Epithelial cell of prostate (primary cell): ENCODE data around the gene JPT2.

Experiments
- DNase-seq: peaks from one replicate; pipeline ENCODE4 v3.0.0-alpha.2; 2011; ENCODE audit warnings: low read depth, low spot score
- H3K27ac ChIP-seq: fragments of 450-650 bp; 2 replicates; pipeline ENCODE4 v1.5.1; 2017; ENCODE audit warnings: mild to moderate bottlenecking

The JPT2 gene

DNA sequence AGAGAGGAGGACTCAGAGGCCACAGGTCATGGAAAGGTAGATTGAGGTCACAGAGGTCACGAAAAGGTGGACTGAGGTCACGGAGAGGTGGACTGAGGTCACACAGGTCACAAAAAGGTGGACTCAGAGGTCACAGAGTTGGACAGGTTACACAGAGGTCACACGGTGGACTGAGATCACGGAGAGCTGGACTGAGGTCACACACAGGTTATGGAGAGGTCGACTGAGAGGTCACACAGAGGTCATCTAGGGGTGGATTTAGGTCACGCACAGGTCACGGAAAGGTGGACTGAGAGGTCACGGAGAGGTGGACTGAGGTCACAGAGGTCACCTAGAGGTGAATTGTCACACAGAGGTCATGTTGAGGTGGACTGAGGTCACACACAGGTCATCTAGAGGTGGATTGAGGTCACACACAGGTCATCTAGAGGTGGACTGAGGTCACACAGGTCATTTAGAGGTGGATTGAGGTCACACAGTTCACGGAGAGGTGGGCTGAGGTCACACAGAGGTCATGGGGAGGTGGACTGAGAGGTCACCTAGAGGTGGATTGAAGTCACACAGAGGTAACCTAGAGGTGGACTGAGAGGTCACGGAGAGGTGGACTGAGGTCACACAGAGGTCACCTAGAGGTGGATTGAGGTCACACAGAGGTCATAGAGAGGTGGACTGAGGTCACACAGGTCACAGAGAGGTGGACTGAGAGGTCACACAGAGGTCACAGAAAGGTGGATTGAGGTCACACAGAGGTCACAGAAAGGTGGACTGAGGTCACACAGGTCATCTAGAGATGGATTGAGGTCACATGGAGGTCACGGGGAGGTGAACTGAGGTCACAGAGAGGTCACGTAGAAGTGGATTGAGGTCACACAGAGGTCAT lies 26.7 kb upstream of the JPT2 start:
- no peak for DNase-seq
- H3K27ac ChIP-seq = no peak overlapping the region

DNA sequence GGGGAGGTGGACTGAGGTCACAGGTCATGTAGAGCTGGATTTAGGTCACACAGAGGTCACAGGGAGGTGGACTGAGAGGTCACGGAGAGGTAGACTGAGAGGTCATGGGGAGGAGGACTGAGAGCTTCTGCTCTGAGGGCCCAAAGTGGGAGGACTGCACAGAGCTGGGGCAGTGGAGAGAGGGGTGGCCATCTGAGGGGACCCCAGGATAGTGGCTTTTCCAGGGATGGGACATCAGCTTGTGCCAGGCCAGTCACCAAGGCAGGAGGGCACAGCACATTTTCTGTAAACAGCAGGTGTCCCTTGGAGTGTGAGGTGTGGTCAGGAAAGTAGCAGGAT lies 26.1 kb upstream of the JPT2 start:
- H3K27ac ChIP-seq = no peak overlapping the region

DNA sequence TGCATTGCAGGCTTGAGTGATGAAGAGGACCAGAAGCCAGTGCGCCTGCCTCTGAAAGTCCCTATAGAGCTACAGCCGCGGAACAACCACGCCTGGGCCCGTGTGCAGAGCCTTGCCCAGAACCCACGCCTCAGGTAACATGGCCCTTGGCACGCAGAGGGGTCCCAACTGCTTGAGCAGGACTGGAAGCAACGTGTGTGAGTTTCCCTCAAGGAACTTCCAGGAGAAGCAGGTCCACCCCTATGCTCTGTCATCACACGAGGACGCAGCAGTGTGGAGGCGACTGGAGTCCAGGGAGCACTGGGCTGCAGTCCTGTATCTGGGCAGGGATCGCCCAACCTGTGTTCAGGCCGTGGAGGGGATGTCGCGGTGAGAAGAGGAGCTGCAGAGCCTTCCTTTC lies 25.1 kb upstream of the JPT2 start:
- H3K27ac ChIP-seq = no peak overlapping the region
- no peak for DNase-seq

More for the DNA sequence above, 26.1 kb upstream of the JPT2 start:
- no peak for DNase-seq

DNA sequence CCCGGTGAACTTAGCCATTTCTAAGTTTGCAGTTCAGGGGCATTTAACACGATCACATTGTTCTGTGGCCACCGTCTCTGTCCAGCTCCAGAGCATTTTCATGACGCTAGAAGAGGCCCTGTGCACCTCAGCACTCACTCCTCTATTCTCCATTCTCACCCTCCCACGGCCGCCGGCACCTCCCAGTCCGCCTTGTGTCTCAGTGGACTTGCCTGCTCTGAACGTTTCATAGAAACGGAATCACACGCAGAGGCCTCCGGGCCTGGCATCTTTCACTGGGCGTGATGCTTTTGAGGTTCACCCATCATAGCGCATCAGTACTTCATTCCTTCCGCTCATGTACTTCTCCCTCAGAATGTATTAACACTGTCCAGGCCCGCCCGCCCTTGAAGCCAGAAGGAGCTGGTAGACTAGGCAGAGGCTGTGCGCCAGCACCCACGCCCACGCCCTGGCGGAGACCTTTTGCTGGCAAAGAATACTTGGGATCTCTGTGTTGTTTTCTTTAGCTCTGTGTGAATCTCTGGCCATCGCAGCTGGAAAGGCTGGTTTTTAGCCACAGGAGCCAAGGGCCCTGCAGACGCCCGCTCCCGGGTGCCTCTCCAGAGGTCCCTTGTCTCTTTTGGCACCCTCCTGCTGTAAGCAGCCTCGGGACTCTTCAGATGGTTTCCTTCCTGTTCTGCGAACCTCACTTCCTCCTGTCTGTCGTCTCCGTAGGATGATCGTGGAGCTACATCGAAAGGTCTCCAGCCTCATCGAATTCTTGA lies 23.4 kb upstream of the JPT2 start:
- DNase-seq = no peak
- no peak overlapping the region for H3K27ac ChIP-seq

DNA sequence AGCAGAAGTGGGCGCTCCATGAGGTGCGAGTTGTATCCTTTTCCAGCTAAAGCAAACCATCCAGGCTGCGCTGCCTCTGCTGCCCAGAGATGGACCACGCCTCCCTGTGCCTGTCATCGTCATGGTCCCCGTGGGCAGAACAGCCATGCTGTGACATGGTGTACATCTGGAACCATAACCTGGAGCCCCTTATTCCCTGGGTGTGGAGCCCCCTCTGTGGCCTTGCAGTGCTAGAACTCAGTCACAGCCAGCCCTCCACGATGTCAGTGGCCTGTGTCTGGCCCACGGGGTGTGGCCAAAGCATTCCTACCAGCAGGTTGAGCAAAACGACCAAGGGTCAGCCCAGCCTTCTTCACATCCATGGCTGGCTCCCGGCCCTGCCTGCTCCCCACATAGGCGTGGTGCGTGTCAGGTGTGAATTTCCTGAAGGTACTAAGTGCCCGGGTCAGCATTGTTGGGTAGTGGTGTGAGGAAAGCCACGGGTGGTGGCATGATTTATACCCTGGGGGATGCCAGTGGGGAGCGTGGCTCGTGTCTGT lies 22.7 kb upstream of the JPT2 start:
- DNase-seq = no peak
- no peak overlapping the region for H3K27ac ChIP-seq

DNA sequence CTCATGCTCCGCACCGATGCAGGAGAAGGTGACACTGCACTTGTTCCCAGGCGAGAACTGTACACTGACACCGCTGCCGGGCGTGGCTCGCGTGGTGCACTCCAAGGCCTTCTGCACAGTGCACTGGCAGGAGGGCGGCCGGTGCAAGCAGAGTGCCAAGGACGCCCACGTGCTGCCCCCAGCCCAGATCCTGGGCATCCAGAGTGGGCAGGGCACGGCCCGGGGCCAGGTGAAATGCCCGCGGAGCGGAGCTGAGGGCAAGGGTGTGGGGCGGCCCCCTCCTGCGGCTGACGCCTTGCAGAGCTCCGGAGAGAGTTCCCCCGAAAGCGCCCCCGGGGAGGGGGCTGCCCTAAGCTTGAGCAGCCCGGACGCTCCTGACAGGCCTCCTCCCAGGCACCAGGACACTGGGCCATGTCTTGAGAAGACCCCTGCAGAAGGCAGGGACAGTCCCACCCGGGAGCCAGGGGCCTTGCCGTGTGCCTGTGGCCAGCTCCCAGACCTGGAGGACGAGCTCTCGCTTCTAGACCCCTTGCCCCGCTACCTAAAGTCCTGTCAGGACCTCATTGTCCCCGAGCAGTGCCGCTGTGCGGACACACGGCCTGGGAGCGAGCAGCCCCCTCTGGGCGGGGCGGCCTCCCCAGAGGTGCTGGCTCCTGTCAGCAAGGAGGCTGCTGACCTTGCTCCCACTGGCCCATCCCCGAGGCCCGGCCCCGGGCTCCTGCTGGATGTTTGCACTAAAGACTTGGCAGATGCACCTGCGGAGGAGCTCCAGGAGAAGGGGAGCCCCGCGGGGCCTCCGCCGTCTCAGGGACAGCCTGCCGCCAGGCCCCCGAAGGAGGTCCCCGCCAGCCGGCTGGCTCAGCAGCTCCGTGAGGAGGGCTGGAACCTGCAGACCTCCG lies 21.9 kb upstream of the JPT2 start:
- DNase-seq = no peak
- H3K27ac ChIP-seq = no peak overlapping the region

DNA sequence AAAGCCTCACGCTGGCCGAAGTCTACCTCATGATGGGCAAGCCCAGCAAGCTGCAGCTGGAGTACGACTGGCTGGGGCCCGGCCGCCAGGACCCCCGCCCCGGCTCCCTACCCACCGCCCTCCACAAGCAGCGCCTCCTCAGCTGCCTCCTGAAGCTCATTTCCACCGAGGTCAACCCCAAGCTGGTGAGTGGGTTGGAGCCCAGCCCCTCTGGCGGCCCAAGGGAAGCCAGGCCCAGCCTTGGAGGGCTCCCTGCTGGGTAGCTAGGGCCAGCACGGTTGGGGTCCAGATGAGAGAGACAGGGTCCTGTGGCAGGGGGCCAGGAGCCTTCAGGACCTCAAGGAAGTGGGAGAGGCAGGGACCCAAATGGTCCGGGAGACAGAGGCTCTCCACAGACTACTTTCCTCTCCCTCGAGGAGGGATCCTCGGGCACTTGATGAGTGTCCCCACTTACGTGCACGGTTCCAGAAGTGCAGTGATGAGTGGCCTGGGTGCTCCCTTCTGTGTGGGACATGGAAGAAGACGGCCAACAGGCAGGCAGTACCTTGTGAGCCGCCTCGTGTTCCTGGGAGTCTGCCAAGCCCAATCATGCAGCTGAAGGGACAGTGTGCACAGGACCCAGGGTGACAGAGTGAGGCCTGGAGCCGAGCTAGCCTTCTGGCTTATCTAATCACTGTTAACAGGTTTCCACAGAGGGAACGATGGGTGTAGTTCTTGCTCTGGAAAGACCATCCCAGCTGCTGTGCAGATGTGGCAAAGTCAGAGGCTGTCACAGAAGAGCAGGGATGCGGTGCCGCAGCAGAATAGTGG lies 21.1 kb upstream of the JPT2 start:
- DNase-seq = no peak
- no peak overlapping the region for H3K27ac ChIP-seq

DNA sequence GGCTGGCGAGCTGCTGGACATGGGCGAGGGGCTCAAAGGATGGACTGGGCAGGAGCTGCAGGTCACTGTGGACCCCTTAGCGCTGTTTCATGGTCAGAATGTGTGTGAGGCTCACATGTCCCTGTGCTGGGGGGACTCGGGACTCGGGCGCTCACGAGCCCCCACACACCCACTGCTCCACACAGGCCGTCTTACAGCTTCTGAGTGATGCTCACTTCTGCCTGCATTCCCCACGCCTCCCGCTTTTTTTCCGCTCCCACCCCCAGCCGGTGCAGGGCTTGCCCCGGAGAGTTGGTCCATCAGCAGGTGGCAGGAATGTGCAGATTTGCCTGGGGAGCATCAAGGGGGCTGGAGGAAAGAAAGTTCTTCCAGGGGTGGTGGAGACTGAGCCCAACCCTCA lies 20.2 kb upstream of the JPT2 start:
- no peak for DNase-seq
- H3K27ac ChIP-seq = no peak overlapping the region

DNA sequence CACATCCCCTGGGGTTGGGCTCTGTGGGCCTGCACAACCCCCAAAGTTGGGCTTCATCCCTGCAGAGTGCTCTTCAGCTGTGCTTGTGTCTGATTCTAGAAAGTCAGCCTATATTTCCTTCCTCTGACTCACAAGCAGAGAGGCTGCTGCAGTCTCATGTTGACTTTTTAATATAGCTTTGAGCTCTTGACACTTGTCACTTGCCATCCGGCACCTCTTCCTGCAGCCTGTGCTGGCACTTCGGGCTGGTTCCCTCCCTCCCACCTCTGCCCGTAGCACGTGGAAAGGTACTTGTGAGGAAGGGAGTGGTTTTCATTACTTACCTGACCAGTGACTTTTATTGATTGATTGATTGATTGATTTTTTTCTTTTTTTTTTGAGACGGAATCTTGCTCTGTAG lies 19.0 kb upstream of the JPT2 start:
- DNase-seq = no peak
- no peak overlapping the region for H3K27ac ChIP-seq

DNA sequence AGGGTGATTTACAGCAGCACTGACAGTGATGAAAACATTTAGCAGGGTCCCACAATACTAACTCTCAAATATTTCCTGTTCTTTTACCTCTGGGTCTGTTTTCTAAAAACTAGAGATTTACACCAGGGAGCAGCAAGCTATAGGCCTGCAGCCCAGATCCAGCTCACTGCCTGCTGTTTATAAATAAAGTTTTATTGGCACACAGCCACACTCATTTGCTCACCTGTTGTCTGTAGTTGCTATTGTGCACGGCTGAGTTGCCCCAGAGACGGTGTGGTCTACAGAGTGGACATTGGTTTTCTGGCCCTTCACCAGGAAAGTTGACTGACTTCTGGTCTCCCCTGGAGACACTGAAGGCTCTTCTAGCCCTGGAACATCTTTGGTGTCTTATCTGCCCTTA lies 16.3 kb upstream of the JPT2 start:
- no peak for DNase-seq

DNA sequence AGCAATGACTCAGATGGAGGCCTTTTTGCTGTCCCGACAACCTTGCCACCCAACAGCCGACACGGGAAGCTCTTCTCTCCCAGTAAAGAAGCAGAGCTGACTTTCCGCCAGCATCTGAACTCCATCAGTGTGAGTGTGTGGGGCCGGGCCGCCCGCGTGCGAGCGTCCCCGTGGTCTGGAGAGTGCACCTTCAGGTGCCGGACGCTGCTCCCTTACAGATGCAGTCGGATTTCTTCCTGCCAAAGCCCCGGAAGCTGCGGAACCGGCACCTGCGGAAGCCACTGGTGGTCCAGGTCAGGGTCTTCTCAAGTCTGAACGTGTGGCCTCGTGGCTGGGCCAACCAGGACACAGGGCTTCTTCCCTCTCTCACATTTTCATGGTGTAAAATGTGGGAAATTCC lies 15.5 kb upstream of the JPT2 start:
- no peak overlapping the region for H3K27ac ChIP-seq
- no peak for DNase-seq

More for the DNA sequence above, 16.3 kb upstream of the JPT2 start:
- H3K27ac ChIP-seq = no peak overlapping the region

DNA sequence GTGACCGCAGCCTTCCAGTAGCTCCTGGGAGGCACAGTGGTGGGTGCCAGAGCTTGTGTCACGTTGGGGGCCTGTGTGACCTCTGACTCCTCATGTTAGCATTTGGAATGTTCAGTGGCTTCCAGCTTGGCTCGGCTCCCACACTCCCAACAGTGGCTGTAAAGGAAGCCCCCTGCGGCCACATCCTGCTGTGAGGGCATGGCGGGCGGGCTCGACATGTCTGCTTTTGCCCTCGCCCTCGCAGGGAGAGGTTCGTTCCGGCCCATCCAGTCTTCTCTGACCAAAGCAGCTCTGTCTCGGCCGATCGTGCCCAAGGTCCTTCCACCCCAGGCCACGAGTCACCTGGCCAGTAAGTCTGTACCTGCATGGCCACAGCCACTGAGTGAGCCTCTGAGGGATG lies 12.2 kb upstream of the JPT2 start:
- DNase-seq = no peak
- H3K27ac ChIP-seq = no peak overlapping the region

DNA sequence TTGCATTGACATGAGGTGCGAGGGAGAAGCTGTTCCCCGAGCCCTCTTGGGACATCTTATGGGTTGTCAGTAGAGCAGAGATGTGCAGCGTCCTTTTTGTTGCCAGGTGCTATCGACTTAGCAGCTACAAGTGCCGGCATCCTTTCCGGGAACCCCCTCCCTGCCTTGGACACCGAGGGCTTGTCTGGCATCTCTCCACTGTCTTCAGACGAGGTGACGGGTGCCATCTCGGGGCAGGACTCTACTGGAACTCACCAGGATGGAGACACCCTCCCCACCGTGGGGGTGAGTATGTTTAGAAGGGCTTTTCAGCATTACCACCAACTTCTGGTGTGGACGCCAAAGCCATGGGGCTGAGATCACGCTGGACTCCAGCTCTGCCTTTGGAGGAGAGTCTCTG lies 11.8 kb upstream of the JPT2 start:
- no peak for DNase-seq
- H3K27ac ChIP-seq = no peak overlapping the region

DNA sequence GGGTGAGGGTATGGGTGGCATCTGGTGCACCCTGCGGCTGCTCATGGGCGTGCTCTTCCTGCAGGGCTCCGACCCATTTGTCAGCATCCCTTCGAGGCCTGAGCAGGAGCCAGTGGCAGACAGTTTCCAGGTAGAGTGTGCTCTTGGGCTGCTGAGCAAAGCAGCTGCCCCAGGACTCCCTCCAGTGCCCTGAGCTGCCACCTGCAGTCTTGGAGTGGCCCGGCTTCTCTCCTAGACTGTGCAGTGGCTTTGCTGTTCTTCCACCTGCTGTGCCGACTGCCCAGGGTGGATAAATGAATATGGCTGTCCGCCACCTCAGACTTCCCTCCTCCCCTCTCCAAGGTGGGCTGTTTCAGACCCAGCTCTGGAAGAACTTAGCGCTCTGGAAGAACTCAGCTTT lies 10.8 kb upstream of the JPT2 start:
- no peak overlapping the region for H3K27ac ChIP-seq
- no peak for DNase-seq

DNA sequence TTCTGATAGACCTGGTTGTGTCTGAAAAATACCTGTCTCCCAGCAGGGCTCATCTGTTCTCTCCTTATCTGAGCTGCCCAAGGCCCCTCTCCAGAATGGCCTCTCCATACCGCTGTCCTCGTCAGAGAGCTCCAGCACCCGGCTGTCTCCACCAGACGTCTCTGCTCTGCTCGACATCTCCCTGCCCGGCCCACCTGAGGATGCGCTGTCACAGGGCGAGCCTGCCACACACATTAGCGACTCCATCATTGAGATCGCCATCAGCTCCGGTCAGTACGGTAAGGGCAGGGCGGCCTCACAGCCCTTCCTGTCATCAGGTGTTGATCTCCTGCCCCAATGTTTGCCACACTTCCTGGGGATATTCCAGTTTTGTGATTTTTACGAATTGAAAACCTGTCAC lies 10.2 kb upstream of the JPT2 start:
- no peak overlapping the region for H3K27ac ChIP-seq
- DNase-seq = no peak

DNA sequence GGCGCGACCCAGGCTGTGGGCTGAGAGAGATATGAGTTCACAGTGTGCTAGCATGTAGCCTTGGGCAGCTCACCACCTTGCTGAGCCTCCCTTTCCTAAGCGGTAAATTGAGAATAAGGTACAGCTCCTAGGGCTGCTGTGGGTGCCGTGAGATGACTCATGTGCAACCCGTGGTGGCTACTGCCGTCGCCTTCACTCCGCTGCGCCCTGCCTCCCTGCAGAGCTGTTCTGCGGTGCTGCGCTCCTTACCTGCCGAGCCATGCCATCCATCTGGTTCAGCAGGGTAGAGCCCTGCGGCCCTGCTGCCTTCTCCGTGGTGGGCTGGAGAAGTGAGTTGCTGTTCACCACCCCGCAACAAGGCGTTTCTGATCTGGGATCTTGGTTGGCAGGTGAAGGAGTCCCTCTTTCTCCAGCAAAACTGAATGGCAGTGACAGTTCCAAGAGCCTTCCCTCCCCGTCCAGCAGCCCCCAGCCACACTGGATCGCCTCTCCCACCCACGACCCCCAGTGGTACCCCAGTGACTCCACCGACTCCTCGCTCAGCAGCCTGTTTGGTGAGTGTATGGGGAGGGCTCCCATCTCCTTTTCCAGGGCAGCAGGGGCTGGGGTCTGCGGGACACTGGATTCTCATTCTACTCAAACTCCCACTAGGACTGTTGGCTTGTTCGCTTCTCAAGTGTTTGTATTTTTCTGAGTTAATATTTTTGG lies 9.3 kb upstream of the JPT2 start:
- no peak overlapping the region for H3K27ac ChIP-seq
- no peak for DNase-seq

DNA sequence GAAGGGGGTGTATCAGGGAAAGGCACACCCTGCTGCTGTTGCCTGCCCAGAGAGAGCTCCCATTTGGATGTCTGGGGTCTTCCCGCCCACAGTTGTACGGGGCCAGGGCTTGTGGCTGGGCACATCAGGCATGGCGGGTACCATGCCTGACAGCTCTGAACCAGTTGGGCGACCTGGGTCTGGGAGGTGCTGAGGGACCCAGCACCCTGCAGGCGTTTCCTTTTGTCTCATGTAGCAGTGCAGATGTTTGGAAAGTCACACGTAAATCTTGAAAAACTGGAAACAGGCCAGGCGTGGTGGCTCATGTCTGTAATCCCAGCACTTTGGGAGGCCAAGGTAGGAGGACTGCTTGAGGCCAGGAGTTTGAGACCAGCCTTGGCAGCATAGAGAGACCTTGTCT lies 8.4 kb upstream of the JPT2 start:
- no peak for DNase-seq
- H3K27ac ChIP-seq = no peak overlapping the region

DNA sequence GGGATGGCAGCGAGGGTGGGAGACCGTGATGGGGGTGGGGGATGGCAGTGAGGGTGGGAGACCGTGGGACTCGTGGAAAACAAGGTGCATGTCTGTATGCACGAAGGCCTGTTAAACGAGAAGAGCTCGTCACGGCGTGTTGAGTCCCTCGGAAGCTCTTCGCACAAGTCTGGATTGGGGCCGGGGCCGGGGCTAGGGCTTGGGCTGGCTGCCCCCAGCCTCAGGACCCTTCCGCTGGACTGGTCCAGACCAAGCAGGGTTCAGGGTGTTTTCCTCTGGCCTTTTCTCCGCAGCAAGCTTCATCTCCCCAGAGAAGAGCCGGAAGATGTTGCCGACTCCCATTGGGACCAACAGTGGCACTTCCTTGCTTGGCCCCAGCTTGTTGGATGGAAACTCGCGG lies 7.7 kb upstream of the JPT2 start:
- H3K27ac ChIP-seq = no peak overlapping the region
- DNase-seq = no peak

DNA sequence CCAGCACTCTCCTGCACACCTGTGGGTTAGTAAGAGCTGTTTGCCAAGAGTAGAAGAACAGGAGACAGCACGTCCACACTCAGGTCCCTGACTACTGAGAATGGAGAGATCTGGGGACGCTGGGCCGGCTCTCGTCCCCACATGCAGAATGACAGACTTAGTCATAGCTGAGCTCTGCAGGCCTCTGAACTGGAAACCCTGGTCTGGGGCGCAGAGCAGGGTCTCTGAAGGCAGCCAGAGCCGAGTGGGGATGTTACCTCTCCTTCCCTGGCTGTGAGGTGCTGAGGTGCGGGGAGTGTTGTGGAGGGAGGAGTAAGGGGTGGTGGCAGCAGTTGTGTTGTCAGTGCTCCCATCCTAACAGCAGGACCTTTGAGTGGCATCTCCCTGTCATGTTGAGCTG lies 7.2 kb upstream of the JPT2 start:
- no peak for DNase-seq
- H3K27ac ChIP-seq = no peak overlapping the region
